ENCODE results near the gene MRPL24. TPM values are rescaled to one million over a fixed set of nuclear protein-coding genes. Genes with fewer than 3 reads are reported as not detected.

The MRPL24 gene
- total RNA-seq, 1 experiment from 2014 or later, result 85.3 TPM

DNA sequence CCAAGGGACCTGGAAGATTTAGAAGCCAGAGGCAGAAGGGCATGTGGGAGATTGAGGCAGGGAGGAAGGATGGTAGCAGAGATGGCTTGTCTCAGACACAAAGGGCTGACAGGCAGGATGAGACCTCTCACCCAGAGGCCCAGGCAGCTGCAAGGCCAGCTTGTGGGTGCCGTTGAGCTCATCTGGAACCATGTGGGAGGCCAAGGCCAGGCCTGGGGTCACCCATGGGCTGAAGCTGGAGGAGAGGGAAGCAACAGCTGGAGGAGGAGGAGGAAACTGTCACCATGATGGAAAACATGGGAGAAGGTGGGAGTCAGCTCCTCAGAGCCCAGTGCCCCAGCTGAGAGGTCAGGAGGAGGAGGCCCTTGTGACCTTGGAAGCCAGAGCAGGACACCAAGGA lies 41.9 kb downstream of the MRPL24 start:
- no TSS peak for BruUV-seq (replicated peaks)
- H3K4me2 ChIP-seq, result no peak overlapping the region
- H3K36me3 ChIP-seq (ENCODE audit: low read depth), result no peaks in the 10 kb centered on the region; the same call in 1 of the 2 replicates
- H3K27me3 ChIP-seq (ENCODE audit: insufficient read depth, low read depth), result no peaks in the 10 kb centered on the region
- intact Hi-C loops (cut with micrococcal nuclease; ENCODE audit: unreplicated experiment), result loop anchor here (10.0 kb wide), 1 partner anchor 436 kb away; the partner anchor contains the start of gene ETV3
- no peak for DNase-seq
- H2AFZ ChIP-seq, result no peak overlapping the region
- peaks cover 22% of the 10 kb centered on the region for H3K79me2 ChIP-seq (ENCODE audit: low read depth)
- H3K27ac ChIP-seq, result no peak overlapping the region
- no peaks in the 10 kb centered on the region for H3K9me3 ChIP-seq (ENCODE audit: insufficient read depth, low read depth)
- ChIA-PET CTCF (no interaction called here), POLR2A (ENCODE audit: unreplicated experiment) (no interaction called here)
- no peak for TF ChIP-seq EZH2 (IDR thresholded peaks at IDR 0.05; ENCODE audit: low read depth)
- TF ChIP-seq, protein P1, sequence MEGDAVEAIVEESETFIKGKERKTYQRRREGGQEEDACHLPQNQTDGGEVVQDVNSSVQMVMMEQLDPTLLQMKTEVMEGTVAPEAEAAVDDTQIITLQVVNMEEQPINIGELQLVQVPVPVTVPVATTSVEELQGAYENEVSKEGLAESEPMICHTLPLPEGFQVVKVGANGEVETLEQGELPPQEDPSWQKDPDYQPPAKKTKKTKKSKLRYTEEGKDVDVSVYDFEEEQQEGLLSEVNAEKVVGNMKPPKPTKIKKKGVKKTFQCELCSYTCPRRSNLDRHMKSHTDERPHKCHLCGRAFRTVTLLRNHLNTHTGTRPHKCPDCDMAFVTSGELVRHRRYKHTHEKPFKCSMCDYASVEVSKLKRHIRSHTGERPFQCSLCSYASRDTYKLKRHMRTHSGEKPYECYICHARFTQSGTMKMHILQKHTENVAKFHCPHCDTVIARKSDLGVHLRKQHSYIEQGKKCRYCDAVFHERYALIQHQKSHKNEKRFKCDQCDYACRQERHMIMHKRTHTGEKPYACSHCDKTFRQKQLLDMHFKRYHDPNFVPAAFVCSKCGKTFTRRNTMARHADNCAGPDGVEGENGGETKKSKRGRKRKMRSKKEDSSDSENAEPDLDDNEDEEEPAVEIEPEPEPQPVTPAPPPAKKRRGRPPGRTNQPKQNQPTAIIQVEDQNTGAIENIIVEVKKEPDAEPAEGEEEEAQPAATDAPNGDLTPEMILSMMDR (conservative IDR thresholded peaks at IDR 0.05), result no peak
- no peak overlapping the region for H3K4me3 ChIP-seq
- H3F3A ChIP-seq (ENCODE audit: insufficient read depth, low read depth), result peaks cover 19% of the 10 kb centered on the region
- no peaks in the 10 kb centered on the region for H3K9me2 ChIP-seq (ENCODE audit: insufficient read depth)
- peaks cover 20% of the 10 kb centered on the region for H3K4me1 ChIP-seq (replicated peaks; ENCODE audit: insufficient read depth)
- H4K20me1 ChIP-seq (ENCODE audit: insufficient read depth), result no peaks in the 10 kb centered on the region

DNA sequence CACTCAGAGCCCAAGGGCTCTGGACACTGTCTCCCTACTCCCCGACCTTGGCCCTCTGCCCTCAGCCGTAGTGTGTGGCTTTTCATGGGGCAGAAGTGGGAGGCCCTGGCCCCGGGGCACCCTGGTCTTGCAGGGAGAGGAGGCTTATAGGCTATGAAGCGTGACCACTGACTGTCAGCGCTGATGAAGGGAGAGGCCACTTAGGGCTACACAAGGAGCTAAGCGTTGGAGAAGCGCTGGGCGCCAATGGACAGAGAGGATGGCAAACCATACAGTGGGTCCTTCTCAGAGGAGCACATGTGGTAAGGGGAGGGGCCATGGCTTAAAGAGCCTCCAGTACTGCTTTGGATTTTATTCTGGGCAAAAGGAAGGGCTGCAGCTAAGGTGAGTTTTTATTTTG lies 43.4 kb downstream of the MRPL24 start:
- Histone ChIP-seq H3K9me3 (ENCODE audit: insufficient read depth, low read depth) (no peaks in the 10 kb centered on the region), H4K20me1 (ENCODE audit: insufficient read depth) (no peaks in the 10 kb centered on the region), H3K4me1 (replicated peaks; ENCODE audit: insufficient read depth) (peaks cover 21% of the 10 kb centered on the region), H3K79me2 (ENCODE audit: low read depth) (peaks cover 8% of the 10 kb centered on the region; the same call in 1 of the 2 replicates), H2AFZ (no peak overlapping the region), H3F3A (ENCODE audit: insufficient read depth, low read depth) (peaks cover 32% of the 10 kb centered on the region), H3K9me2 (ENCODE audit: insufficient read depth) (no peaks in the 10 kb centered on the region), H3K27me3 (ENCODE audit: insufficient read depth, low read depth) (no peaks in the 10 kb centered on the region), H3K36me3 (ENCODE audit: low read depth) (no peaks in the 10 kb centered on the region; the same call in 1 of the 2 replicates), H3K4me3 (no peak overlapping the region), H3K27ac (no peak overlapping the region), H3K4me2 (no peak overlapping the region)
- no peak for DNase-seq
- CTCF ChIA-PET, result no interaction called here
- POLR2A ChIA-PET (ENCODE audit: unreplicated experiment), result no interaction called here
- TF ChIP-seq EZH2 (IDR thresholded peaks at IDR 0.05; ENCODE audit: low read depth), result no peak
- TF ChIP-seq, protein P1 (conservative IDR thresholded peaks at IDR 0.05), result no peak
- intact Hi-C loops (cut with micrococcal nuclease; ENCODE audit: unreplicated experiment), result loop anchor here (10.0 kb wide), 1 partner anchor 437 kb away; the partner anchor contains the start of gene ETV3
- BruUV-seq (replicated peaks), result no TSS peak

DNA sequence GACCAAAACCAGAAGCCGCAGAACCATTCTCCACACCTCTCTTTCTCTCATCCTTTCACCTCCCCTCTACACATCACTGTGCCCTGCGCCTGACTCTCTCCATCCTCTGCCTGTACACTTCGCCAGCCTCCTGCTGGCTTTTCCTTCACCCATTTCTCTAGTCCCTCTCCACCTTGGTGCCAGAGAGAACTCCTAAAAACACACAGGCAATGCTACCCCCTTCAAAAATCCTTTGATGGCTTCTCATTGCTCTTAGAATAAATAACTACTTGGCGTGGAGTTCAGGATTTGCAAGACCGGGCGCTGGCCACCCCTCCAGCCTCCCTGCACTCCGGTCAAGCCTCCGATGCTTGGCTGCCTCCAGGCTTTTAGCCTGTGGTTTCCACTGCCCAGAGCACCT lies 44.1 kb downstream of the MRPL24 start:
- POLR2A ChIA-PET (ENCODE audit: unreplicated experiment), result no interaction called here
- H3K27ac ChIP-seq, result no peak overlapping the region

More for the DNA sequence above, 44.1 kb downstream of the MRPL24 start:
- CTCF ChIA-PET, result no interaction called here
- H4K20me1 ChIP-seq (ENCODE audit: insufficient read depth), result no peaks in the 10 kb centered on the region
- H3K79me2 ChIP-seq (ENCODE audit: low read depth), result peaks cover 5% of the 10 kb centered on the region; the same call in 1 of the 2 replicates
- intact Hi-C loops (cut with micrococcal nuclease; ENCODE audit: unreplicated experiment), result loop anchor here (10.0 kb wide), 1 partner anchor 438 kb away; the partner anchor contains the start of gene ETV3
- TF ChIP-seq, protein P1 (conservative IDR thresholded peaks at IDR 0.05), result no peak
- no peak for TF ChIP-seq EZH2 (IDR thresholded peaks at IDR 0.05; ENCODE audit: low read depth)
- no TSS peak for BruUV-seq (replicated peaks)
- no peak for DNase-seq
- H3K9me2 ChIP-seq (ENCODE audit: insufficient read depth), result no peaks in the 10 kb centered on the region
- H3K4me2 ChIP-seq, result no peak overlapping the region
- no peaks in the 10 kb centered on the region for H3K9me3 ChIP-seq (ENCODE audit: insufficient read depth, low read depth)
- H3K27me3 ChIP-seq (ENCODE audit: insufficient read depth, low read depth), result no peaks in the 10 kb centered on the region
- H3K4me1 ChIP-seq (replicated peaks; ENCODE audit: insufficient read depth), result peaks cover 28% of the 10 kb centered on the region
- peaks cover 40% of the 10 kb centered on the region for H3F3A ChIP-seq (ENCODE audit: insufficient read depth, low read depth)
- no peak overlapping the region for H3K4me3 ChIP-seq
- H3K36me3 ChIP-seq (ENCODE audit: low read depth), result no peaks in the 10 kb centered on the region; the same call in 1 of the 2 replicates
- H2AFZ ChIP-seq, result no peak overlapping the region

All from PC-9 (cell line).